ENCODE results near the gene CENPL. TPM values are rescaled to one million over a fixed set of nuclear protein-coding genes. Genes with fewer than 3 reads are reported as not detected.
A peak's percentile ranks its signal among the peaks of the same experiment; 100 is the strongest.

The CENPL gene, protein sequence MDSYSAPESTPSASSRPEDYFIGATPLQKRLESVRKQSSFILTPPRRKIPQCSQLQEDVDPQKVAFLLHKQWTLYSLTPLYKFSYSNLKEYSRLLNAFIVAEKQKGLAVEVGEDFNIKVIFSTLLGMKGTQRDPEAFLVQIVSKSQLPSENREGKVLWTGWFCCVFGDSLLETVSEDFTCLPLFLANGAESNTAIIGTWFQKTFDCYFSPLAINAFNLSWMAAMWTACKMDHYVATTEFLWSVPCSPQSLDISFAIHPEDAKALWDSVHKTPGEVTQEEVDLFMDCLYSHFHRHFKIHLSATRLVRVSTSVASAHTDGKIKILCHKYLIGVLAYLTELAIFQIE
- total RNA-seq, result 4.3 TPM
- long read RNA-seq, partial matches to known transcripts, result 0 of 9 reads
- long read RNA-seq, other reads (novel, unspliced or antisense), result 4 of 9 reads

DNA sequence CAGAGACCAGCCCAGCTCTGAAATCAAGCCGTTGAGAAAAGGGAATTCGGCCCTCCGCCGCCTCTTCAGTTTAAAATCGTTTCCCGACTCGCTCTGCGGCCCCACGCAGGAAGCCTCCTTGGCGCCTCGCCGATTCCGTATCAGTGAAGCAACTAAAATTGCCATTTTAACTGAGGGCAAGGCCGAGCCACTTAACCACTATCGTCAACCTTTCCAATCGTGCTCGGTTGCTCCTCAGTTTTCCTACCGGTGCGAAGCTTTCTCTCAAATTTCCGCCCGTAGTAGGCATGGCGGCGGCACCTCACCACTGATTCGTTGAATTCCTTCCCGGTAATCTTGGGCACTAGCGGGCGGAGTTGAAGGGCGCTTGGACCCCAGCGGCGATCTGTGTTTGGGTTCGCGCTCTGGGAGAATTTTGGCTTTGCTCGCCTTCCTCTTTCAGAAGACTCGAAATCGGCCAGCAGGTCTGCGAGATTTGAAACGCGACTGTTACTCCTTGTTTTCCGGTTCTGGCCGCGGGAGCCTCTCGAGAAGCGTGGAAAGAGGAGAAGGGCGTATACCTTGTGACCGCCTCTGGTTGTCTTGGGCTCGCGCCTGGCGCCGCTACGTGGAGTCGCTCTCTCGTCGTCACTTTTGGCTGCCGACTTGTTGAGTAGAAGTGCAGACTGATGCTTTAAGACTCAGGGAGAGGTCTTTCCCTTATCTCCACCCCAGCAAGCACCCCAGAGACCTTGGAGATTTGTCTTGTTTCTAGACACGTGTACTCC is at the start of gene CENPL, which contains the start of gene DARS2:
CENPL (minus strand) TSS at position 569 of the 767 bp plus-strand sequence. CDS start 13,584 bp downstream, outside the sequence.
DARS2 (plus strand) TSS at position 359 of the 767 bp plus-strand sequence. CDS start 557 bp downstream, outside the sequence.
- intact Hi-C loops (cut with DNase I), result loop anchor here (5.0 kb wide), 1 partner anchor 392 kb away; no protein-coding TSS in a partner anchor
- peaks cover 3% of the 10 kb centered on the region for H3K4me1 ChIP-seq
- TF ChIP-seq, protein P1, sequence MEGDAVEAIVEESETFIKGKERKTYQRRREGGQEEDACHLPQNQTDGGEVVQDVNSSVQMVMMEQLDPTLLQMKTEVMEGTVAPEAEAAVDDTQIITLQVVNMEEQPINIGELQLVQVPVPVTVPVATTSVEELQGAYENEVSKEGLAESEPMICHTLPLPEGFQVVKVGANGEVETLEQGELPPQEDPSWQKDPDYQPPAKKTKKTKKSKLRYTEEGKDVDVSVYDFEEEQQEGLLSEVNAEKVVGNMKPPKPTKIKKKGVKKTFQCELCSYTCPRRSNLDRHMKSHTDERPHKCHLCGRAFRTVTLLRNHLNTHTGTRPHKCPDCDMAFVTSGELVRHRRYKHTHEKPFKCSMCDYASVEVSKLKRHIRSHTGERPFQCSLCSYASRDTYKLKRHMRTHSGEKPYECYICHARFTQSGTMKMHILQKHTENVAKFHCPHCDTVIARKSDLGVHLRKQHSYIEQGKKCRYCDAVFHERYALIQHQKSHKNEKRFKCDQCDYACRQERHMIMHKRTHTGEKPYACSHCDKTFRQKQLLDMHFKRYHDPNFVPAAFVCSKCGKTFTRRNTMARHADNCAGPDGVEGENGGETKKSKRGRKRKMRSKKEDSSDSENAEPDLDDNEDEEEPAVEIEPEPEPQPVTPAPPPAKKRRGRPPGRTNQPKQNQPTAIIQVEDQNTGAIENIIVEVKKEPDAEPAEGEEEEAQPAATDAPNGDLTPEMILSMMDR (IDR thresholded peaks at IDR 0.05), result no peak

DNA sequence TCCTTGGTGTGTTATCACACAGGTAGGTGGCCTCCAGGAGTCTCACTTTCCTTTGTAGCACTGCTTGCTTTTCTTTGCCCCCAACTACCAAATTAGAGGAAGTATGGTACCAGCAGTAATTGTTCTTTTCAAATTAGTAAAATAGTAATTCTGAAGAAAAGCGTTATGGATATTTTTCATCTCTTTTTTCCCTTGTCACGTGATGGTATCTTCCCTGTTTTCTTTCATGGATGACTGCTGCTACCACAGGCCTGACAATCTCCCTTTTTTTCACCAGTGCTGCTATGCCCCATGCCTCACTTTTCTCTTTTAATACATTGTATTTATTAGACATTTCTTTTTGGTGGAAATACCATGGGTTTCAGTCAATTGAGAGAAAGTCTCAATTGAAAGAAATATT is 46.8 kb upstream of the CENPL start:
- TF ChIP-seq, protein P1 (IDR thresholded peaks at IDR 0.05), result no peak
- Histone ChIP-seq H3K4me1 (peaks cover 28% of the 10 kb centered on the region), H3K27ac (no peak overlapping the region), H3K36me3 (peaks cover 29% of the 10 kb centered on the region), H3K27me3 (no peaks in the 10 kb centered on the region), H3K9me3 (no peaks in the 10 kb centered on the region), H3K4me3 (no peak overlapping the region)
- DNase-seq, result no peak
- intact Hi-C loops (cut with DNase I), result no loop called here
- no peak for ATAC-seq

More for the DNA sequence above, at the start of gene CENPL, which contains the start of gene DARS2:
- Histone ChIP-seq H3K4me3 (peak within 1 kb of the TSS; percentile 88), H3K27ac (peak within 1 kb of the TSS; percentile 88), H3K36me3 (no peaks in the 10 kb centered on the region), H3K27me3 (no peaks in the 10 kb centered on the region), H3K9me3 (no peaks in the 10 kb centered on the region)
- DNase-seq, result peak; percentile 97
- ATAC-seq, result peak; percentile 99

DNA sequence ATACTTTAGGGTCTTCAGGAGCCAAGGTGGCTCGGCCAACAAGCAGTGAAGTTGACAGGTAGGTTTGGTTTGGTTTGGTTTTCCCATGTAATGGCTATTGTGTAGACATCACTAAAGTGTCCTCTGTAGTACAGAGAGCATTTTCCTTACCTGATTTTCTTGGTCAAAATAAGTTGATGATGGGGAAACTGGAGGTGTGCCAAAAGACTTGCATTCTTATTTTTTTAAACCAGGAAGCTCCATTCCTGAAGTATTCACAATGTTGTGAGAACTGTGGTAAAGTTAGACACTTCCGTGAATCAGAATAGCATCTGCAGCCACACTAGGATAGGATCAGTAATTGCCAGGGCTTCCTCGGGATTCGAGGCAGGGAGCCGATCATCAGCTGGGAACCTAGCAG is 46.4 kb upstream of the CENPL start:
- ATAC-seq, result no peak
- peak overlapping the region; percentile 96 for H3K27ac ChIP-seq

DNA sequence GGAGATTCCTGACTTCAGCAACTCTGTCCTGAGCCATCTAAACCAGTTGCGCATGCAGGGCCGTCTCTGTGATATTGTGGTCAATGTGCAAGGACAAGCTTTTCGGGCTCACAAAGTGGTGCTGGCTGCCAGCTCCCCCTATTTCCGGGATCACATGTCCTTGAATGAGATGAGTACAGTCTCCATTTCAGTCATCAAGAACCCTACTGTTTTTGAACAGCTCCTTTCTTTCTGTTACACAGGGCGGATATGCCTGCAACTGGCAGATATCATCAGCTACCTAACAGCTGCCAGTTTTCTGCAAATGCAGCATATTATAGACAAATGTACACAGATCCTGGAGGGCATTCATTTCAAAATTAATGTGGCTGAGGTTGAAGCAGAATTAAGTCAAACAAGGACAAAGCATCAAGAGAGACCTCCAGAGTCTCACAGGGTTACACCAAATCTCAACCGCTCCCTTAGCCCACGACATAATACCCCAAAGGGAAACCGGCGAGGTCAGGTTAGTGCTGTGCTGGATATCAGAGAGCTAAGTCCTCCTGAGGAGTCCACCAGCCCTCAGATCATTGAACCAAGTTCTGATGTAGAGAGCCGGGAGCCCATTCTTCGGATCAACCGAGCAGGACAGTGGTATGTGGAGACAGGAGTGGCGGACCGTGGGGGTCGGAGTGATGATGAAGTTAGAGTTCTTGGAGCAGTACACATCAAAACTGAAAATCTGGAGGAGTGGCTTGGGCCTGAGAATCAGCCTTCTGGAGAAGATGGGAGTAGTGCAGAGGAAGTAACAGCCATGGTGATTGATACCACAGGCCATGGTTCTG is 45.8 kb upstream of the CENPL start:
- TF ChIP-seq, protein P1 (IDR thresholded peaks at IDR 0.05), result no peak
- ATAC-seq, result no peak
- H3K27me3 ChIP-seq, result no peaks in the 10 kb centered on the region
- H3K4me3 ChIP-seq, result no peak overlapping the region
- DNase-seq, result no peak
- H3K36me3 ChIP-seq, result peaks cover 29% of the 10 kb centered on the region
- intact Hi-C loops (cut with DNase I), result no loop called here
- peaks cover 39% of the 10 kb centered on the region for H3K4me1 ChIP-seq
- no peaks in the 10 kb centered on the region for H3K9me3 ChIP-seq
- peak overlapping the region; percentile 96 for H3K27ac ChIP-seq

More for the DNA sequence above, 46.4 kb upstream of the CENPL start:
- TF ChIP-seq, protein P1 (IDR thresholded peaks at IDR 0.05), result no peak
- H3K9me3 ChIP-seq, result no peaks in the 10 kb centered on the region
- H3K36me3 ChIP-seq, result peaks cover 29% of the 10 kb centered on the region
- DNase-seq, result no peak
- H3K4me1 ChIP-seq, result peaks cover 33% of the 10 kb centered on the region
- no peaks in the 10 kb centered on the region for H3K27me3 ChIP-seq
- no peak overlapping the region for H3K4me3 ChIP-seq
- intact Hi-C loops (cut with DNase I), result no loop called here

DNA sequence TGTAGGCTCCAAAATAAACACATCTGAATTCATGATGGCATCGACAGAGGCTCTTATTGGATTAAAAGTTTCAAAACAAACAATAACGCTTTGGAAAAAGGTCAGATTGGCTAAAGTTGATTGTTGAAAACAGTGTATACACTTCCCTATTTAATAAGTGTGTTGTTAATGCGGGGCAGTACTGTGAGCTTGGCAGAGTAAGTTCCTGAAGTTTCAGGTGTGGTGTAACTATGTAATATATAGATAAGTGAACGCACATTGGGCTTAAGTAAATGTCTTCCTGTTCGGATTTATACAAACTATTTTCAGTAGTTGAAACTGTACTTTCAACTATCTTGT is 44.3 kb upstream of the CENPL start:
- intact Hi-C loops (cut with DNase I), result no loop called here
- ATAC-seq (no peak), DNase-seq (no peak)
- no peaks in the 10 kb centered on the region for H3K27me3 ChIP-seq
- H3K4me1 ChIP-seq, result peaks cover 48% of the 10 kb centered on the region
- H3K27ac ChIP-seq, result peak overlapping the region; percentile 96
- H3K4me3 ChIP-seq, result peak overlapping the region; percentile 92
- H3K9me3 ChIP-seq, result no peaks in the 10 kb centered on the region
- TF ChIP-seq, protein P1 (IDR thresholded peaks at IDR 0.05), result no peak
- peaks cover 33% of the 10 kb centered on the region for H3K36me3 ChIP-seq
